Activated CD8-positive, alpha-beta memory T cell treated with anti-CD3 and anti-CD28 coated beads, Interleukin-2, amount 50 U/mL, for 1 hour (primary cell): ENCODE results near the gene NRXN3.

Experiments used
- DNase-seq: peaks from one replicate; pipeline ENCODE4 v3.0.0-alpha.2; 2020; ENCODE audit errors: extremely low read depth

The NRXN3 gene

DNA sequence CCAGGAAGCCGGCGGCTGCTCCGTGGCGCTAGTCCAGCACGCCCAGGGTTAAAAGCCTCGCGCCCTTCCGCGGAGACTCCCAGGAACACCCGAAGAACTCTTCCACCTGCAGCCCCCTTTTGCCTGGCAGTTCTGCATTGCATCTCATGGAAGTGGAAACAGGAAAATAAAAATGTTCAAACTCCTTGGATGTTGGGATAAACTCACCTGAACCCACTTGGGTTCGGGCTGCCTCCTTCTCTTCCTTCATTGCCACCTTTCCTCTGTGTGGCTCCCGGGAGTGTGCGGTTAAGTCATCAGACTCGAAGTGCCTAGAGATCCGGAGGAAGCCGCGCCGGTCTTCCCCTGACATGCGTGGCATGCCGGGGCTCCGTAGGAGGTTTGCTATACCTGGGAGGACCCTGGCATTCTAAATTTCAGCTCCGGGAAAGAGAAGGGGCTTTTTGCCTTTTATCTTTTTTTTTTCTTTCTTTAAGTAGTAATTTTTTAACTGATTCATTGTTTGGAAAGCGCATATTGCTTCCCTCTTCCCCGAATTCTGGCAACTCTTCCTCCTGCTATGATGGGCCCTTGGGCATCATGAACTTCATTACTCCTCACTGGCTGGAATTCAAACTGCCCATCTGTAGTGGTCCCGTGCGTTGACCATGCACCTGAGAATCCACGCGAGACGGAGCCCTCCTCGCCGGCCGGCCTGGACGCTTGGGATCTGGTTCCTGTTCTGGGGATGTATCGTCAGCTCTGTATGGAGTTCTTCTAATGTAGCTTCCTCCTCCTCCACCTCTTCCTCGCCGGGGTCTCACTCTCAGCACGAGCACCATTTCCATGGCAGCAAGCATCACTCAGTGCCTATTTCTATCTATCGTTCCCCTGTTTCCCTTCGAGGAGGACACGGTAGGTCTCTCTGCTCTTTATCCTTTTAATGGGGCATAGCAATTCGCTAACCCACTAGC, 1109.7 kb downstream of the NRXN3 start:
- no peak for DNase-seq

DNA sequence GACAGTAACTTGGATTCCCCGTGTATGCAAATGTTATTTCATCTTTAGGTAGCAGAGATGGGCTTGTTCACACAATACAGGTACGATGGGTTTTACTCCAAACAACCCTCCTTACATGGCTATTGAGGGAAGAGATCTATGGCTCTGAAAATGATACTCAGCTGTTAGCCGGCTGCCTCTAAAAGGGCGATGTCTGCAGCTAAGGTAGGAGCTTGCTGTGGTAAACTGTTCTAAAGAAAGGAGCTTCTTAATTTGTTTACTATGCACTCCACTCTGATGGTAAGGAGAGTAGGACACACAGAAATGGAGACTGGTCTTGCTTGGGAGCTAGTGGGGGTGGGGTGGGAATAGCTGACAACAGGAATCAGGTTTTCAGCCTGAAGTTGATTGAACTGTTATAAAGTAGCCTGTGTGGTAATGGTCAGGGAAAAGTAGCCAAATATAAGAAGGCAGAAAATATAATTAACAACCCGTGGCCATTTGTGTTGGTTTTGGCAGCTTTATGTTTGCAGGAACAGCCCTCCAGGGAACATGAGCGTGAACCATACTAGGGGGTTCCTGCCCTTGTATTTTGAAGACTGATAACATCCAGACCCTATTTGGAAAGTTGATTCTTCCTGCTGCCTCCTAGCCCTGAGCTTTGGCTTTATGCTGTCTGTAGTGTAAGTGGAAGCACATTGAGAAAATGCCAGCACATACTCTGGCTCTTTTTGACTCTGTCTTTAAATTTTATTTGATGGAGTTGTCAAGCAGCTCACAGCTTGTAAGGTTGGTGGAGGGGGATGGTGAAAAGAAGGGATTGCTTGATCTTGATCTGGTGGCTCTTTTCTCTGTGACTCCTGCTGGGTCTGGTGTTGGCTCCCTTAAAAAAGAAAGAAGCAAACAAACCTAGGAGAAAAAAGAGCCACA, 1111.3 kb downstream of the NRXN3 start:
- no peak for DNase-seq

DNA sequence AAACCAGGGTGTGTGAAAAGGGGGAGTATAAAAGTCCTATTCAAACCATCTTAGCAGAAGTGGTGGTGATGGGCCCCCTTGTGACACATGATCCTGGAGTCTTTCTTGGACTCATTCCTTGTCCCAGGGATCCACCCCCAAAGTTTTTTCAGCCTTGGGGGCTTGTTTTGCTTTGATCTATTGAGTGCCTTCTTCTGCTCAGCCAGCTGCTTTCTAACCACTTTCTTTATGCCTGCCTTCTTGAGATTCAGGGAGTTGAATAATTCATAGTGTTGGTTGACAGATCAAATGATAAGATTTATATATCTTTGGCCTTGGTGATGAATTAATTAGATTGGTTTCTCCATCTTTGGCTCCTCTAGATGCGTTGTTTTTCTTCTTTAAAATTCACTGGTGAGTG, 1114.4 kb downstream of the NRXN3 start:
- no peak for DNase-seq

DNA sequence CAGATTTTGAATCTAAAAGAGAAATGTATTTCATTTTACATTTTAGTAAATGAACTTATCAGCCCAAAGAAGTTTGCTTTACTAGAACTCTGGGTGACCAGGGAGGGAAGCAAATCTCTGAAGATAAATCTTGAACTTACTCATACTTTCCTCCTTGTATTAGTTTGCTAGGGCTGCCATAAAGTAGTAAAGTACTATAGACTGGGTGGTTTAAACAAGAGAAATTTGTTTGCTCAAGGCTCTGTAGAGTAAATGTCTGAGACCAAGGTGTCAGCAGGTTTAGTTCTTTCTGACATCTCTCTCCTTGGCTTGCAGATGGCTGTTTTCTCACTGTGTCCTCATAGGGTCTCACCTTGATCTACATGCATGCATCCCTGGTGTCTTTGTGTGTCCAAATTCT, 1115.1 kb downstream of the NRXN3 start:
- DNase-seq, result no peak

DNA sequence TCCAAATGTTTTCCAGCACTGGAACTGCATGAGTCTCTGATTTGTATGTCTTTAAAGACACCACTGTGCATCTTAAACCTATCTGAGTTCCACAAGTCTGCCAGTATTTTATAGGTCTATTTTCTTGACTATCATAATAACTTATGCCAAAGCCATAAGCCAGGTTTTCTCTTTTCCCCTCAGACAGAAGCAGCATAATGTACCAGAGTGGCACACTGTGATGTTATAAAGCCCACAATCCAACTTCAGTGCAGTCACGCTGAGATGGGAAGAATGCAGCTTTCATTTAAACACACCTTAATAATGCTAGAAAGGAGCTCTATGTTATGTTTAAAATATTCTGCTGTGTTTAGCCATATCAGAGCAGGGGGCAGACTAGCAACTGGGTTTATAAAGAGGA, 1117.8 kb downstream of the NRXN3 start:
- no peak for DNase-seq

DNA sequence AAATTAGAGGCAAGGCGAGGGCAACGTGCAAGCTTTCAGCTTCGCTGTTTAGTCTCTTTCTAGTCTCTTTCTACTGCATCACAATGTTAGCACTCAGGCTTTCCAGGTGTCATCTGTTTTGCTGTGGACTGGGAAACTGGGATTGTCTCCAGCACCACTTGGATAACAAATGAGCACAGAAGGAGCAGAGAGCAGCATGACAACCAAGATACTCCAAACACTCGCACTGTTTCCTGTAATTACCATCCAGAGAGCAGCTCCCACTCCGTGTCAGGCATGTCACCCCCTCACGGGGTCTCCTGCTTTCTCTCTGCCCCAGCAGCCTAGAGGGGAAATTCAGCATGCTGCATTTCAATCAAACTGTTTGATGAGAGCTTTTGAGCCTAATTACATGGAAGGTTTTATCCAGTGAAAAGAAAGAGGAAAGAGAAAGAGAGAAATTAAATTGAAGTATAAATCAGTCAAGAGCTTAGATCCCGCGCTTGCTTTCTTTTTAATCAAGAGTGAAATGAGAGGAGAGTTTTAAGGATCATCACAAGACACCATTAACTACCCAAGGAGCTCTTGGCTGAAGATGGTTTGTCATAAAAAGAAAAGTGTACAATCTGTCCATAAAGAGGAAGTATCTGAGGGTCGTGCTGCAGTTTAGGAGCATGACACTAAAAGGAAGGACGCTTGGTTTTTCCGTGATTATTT, 1123.5 kb downstream of the NRXN3 start:
- DNase-seq, result no peak

DNA sequence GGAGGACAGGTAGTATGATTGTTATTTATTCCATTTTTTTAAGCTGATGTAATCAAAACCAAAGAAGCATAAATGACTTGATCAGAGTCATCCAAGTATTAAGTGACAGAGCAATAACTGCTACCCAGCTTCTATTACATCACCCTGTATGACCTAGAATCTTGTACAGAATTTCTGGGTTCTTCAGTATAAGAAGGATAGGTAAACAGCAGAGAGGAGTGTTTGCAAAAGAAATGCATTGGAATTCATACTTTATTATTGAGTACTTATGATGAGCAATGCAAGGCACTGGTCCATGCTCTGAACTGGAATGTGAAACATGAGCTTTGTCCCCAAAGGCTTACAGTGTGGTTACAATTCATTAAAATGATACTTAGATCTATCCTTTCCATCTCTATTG, 1124.3 kb downstream of the NRXN3 start:
- DNase-seq, result no peak

DNA sequence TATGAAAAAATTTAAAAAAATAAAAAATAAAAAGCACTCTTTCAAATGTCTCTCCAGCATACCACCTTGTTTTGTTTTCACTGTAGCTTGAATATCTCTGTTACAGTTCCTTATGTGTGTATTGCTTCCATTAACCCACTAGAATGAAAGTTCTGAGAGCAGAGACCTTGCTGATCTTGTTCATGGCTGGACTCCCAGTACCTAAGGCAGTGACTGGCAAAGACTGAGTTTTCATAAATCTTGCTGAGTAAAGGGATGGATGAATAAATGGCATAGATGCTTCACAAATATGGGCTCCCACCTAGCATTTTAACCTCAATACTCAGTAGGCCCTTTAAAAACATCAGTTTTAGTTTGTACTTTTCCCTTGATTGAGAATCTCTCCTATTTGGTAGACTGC, 1125.2 kb downstream of the NRXN3 start:
- DNase-seq, result no peak

DNA sequence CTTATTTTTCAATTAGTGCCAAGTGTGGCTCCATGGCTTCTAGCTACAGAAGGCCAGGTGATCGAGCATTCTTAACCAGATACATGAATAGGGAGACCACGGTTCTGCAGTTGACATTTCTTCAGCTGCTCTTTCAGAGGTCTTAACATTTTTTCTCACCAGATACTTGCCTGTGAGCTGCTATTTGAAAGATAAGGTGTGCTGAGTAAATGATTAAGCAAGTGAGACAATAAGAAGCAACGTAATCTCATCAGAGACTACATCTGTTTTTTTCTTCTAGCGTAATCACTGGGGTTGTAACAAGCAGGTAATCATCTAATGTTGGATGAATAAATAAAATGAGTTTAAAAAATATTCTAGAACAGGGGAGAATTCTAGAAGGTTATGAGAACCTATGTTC, 1128.2 kb downstream of the NRXN3 start:
- DNase-seq, result no peak

DNA sequence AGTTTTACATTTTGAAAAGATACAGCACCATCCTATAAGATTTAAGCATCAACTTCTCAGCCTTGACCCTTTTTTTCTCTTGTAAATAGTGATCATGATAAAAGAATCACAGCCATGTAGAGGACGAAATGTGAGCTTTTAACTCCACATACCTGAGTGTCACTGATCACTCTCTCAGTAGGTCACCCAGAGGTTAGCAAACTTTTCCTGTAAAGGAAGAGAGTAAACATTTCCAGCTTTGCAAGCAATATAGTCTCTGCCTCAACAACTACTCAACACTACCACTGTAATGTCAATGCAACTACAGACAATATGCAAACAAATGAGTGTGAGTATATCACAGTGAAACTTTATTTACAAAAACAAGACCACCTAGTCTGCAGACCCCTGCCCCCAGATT, 1129.0 kb downstream of the NRXN3 start:
- no peak for DNase-seq

DNA sequence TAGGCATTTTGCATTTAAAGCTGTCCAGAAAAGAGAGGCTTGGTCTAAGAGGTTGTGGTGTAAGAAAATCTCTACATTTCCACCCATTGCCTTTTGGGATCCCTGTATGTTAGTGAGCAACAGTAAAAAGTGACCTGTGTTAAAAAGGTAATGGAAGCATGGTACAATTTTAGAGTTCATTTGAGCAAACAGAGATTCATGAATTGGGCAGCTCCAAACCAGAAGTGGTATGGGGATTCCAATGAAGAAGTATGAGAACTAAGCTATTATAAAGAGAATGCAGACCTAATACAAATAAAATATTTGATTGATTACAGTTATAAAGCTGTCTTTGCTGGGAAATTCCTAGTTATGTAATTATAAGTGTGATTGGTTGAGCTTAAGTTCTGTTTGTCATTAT, 1134.1 kb downstream of the NRXN3 start:
- DNase-seq, result no peak

DNA sequence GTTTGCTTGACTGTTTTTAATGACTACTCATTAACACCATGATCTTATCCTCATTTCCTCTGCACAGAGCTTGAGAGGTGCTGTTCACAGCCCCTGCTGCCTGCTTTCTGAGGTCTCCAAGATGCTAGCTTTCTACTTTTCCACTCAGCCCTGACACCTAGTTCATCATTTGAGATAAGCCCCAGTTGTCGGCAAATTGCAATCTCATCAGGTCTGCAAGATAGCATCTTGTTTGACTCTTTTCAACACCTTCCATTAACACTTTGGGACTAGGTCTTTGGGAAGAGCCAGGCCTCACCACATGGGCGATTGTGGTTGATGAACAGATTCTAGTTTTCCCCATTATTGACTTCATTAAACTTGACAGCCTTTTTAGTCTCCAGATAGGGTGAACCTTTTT, 1136.4 kb downstream of the NRXN3 start:
- no peak for DNase-seq

DNA sequence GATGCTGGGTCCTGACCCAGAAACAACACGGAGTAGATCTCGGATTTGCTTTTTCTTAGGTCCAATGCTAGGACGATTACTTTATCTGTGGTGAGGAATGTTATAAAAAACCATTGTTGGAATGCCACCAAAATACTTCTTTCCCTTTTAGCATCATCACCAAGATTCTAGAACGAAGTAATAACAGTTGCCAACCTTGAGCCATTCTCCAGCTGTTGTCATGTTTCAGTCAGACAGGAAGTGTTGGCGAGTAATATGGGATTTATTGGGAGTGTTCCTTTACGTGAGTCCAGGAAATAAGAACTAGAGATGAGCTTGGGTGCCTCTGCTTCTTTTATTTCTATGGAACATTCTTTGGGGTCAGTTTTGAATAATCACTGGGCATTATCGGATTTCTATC, 1148.2 kb downstream of the NRXN3 start:
- DNase-seq, result no peak

DNA sequence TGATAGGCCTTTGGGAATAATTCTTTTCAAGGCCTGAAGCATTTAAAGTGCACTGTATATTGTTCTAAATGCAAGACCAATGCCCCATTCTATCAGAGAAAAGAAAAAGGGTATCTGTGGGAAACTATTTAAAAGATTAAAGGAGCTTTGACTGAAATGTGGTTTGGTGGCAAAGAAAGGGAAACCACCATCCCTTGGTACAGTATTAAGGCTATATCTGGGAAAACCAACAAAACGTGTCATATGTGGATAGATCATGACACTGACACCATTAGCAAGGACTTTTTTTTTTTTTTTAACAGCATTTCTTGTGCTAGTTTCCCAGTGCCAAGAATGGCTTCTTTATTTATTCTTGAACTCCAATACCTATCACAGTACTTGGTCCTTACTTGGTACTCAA, 1150.4 kb downstream of the NRXN3 start:
- no peak for DNase-seq

DNA sequence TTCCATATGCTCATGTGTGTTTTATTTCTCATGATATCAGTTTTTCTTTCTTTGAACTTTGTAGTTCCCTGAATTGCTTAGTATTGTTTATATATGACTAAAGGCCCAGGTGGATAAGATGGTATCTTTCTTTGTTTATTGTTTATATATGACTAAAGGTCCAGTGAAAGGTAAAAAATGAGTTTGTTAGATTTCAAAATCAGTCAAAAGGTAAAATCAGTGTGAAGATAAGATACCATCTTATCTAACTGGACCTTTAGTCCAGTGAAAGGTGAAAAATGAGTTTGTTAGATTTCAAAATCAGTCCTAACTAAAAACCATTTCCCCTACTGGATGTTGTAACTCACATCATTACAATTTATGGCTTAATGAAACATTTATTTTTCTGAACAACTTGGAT, 1150.9 kb downstream of the NRXN3 start:
- no peak for DNase-seq

DNA sequence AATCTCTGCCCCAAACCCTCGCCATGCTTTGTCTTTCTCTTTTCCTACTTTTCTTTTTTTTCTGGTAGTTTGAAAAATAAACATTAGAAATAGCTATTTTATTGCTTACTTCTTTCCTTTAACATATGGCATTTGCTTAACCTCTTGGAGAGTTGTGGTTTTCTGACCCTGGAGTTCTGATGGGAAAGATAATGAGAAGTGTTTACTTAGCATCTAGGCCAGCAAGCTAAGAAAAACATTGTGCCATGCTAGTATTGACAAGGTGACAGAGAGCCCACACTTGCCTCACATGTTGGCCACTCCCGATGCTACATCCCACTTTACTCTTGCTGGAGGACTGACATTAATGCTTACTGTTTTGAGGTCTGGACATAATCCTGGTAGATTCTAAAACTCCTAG, 1154.9 kb downstream of the NRXN3 start:
- no peak for DNase-seq

DNA sequence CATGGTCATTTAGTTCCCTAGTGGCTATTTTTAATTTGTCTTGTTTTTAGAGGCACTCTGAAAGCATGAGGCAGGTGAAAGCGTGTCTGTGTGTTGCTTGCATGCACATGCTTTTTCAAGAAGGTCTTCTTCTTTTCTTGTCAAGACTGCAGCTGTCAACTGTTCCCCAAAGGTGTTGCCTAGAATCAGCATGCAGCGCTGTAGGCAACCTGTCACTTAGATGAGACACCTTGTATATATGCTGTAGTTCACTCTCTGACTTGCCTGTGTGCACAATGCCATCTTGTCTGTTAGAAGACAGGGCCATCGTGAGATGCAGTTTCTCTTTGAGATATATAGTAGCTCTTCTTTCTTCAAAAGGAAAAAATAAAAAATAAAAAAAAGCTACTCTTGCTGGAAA, 1155.4 kb downstream of the NRXN3 start:
- no peak for DNase-seq

DNA sequence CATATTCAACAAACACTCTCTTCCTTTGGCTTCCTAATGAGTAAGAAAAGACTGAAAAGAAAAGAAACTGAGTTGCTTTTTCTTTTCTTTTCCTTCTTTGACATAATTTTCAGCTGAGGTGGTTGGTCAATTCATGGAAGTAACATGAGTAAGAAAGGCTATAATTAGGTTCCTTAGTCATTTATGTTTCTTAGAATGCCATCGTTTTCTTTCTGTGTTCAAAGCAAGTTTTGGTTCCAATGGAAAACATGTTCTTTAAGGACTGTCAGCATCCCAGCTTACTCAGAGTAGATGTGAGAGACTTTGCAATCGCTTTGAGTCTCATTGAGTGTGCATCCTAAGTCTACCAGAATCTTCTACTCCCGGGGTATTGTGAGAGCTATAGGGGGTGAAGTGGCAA, 1158.7 kb downstream of the NRXN3 start:
- DNase-seq, result no peak

DNA sequence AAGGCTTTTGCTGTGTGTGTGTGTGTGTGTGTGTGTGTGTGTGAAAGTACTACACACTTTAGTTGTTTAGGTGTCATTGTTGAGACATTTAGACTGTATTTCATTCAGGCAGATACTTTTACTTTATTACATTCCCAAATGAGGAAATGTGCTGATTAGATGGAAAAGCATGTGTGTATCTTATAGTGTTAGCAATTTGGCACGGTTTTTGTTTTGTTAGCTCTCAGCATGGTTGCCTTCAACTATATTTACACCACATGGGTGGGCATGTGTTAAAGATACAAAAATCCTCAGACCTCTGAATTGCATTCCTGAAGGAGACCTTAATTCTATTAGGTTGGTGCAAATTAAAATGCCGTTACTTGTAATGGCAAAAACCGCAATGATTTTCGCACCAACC, 1161.7 kb downstream of the NRXN3 start:
- DNase-seq, result no peak

DNA sequence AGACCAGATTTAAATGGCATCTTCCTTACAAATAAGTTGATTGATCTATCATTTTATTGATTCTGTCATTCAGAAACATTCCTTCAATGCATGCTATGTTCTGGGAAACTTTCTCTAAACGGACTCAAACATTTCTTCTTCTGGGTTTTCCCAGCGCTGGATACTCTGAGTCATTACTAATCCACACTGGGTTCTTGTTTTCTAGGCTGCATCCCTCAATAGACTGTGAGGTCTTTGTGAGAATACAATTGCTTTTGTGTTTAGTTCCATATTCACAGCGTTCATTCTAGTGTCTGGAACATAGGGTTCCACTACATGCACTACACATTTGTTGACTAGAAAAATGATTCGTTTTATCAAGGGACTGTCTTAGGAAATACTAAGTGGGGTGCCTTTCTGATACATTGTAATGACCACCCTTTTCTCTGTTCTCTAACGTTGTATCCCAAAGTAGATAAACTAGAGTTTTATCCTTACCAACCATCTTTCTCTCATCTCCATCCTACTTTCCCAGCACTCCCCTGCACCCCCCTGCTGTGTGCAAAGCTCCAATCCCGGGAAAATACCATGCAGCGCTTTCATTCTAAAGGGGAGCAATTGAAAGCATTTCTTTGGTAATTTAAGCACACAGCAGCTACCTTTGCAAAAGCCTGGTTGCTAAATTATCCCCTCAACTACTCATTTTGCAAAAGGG, 1162.5 kb downstream of the NRXN3 start:
- no peak for DNase-seq

DNA sequence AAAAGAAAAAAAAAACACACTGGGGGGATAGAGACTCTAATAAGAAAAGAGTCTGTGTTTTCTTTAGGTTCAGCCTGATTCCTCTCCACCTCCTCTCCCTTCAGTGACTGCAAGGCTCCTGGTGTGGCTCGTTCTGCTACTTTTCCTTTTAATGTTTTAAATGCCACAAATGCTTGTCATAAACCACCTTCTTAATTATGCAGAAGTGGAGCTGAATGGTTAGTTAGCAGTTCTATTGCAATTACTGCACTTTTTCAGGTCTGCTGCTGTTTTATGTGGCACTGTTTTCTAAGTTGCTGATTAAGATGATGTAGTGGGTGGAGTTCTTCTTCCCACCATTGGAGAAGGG, 1163.0 kb downstream of the NRXN3 start:
- DNase-seq, result no peak

DNA sequence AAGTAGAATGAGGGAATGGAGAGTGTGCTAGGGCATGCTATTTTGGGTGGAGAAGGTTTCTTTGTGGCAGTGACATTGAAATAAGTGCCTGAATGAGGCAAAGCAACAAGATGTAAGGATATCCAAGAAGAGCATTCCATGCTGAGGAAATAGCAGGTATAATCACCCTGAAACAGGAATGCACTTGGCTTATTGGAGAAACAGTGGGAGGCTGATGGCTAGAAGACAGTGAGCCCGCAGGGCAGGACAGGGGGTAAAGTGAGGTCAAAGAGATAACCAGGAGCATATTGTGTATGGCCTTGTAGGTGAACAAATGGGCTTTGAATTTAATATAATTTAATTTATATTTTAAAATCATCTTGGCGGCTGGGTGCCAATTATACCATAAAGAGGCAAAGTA, 1164.1 kb downstream of the NRXN3 start:
- no peak for DNase-seq
